Osteoblast (primary cell): ENCODE data around the gene AGT. TPM values are rescaled to one million over a fixed set of nuclear protein-coding genes. Genes with fewer than 3 reads are reported as not detected.

Experiments
- DNase-seq: peaks from one replicate; pipeline ENCODE4 v3.0.0; 2011; ENCODE audit warnings: low spot score, mixed read lengths; ENCODE audit not compliant: insufficient read length; ENCODE audit errors: missing footprints
- H2AFZ ChIP-seq: 2 replicates; pipeline ENCODE4 v1.6.0; 2011; ENCODE audit warnings: mild to moderate bottlenecking, low read length
- H3K27ac ChIP-seq: 2 replicates; pipeline ENCODE4 v1.5.1; 2011; ENCODE audit warnings: mild to moderate bottlenecking, low read depth, low read length, moderate library complexity
- H3K27me3 ChIP-seq: 2 replicates; pipeline ENCODE4 v1.6.0; 2012; ENCODE audit warnings: mild to moderate bottlenecking, control low read depth, inconsistent platforms, low read length, moderate library complexity; ENCODE audit not compliant: insufficient read depth
- H3K36me3 ChIP-seq: 2 replicates; pipeline ENCODE4 v1.5.1; 2011; ENCODE audit warnings: mild to moderate bottlenecking, low read length, control low read depth, moderate library complexity; ENCODE audit not compliant: insufficient read depth
- H3K4me1 ChIP-seq: 2 replicates; pipeline ENCODE4 v1.5.1; 2011; ENCODE audit warnings: mild to moderate bottlenecking, low read length, control low read depth, moderate library complexity; ENCODE audit not compliant: insufficient read depth
- H3K4me2 ChIP-seq: 2 replicates; pipeline ENCODE4 v1.6.0; 2011; ENCODE audit warnings: mild to moderate bottlenecking, low read length; ENCODE audit not compliant: insufficient read depth
- H3K4me3 ChIP-seq: fragments of 200-600 bp; sonication (generic); 3 replicates; pipeline ENCODE4 v1.5.1; 2012; ENCODE audit warnings: mild to moderate bottlenecking, low read length, inconsistent platforms; ENCODE audit not compliant: insufficient read depth
- H3K79me2 ChIP-seq: 2 replicates; pipeline ENCODE4 v1.6.0; 2012; ENCODE audit warnings: mild to moderate bottlenecking, low read length, control low read depth, inconsistent platforms; ENCODE audit not compliant: insufficient read depth
- H3K9me3 ChIP-seq: 2 replicates; pipeline ENCODE4 v1.5.1; 2011; ENCODE audit warnings: low read depth, low read length, control low read depth
- H4K20me1 ChIP-seq: 2 replicates; pipeline ENCODE4 v1.6.0; 2012; ENCODE audit warnings: mild to moderate bottlenecking, low read length, control low read depth; ENCODE audit not compliant: insufficient read depth
- total RNA-seq: library from RNA; depleted of rRNA; stranded (reverse); fragments of >200 nt; gene quantifications from 2 replicates; pipeline ENCODE4 v1.2.3, GENCODE V29; 2012
- TF ChIP-seq, protein P1 (sequence below): IDR thresholded peaks from 2 replicates; pipeline ENCODE4 v1.5.1; 2011; ENCODE audit warnings: mild to moderate bottlenecking, low read depth, low read length, moderate library complexity; ENCODE audit errors: extremely low read depth

AGT gene
- total RNA-seq = 1.5 and 6.2 TPM in 2 replicates

DNA sequence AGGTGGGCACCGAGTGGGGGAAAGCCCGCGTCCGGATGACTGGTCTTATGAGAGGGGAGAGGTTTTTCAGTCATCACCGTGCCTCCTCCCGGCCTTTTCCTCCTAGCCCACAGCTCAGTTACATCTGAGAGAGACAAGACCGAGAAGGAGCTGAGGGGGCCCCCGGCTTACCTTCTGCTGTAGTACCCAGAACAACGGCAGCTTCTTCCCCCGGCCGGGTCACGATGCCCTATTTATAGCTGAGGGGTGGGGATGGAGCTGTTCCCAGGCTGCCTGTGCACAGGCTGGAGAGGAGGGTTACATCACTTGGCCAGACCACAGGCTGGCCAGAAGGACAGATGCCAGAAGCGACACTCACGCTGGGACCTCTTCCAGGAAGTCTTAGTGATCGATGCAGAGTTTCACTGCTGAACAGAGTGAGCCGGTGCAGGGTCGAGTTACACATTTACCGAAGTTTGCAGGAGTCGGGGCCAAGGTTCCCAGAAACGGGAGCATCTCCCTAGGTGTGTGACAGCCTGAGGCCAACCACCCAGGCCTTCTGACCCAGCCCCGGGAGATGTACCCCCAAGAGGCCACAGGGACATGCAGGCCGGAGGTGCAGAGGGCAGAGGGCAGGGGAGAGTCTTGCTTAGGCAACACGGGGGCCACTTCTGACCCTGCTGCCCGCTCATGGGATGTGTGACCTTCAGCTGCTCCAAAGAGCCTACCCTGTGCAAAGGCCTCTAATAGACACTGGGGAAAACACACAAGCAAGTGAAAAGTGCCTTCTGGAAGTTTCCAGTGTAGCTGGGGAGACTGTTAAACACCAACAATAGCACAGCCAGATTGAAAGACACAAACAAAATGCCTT is at the start of gene AGT:
Gene AGT (minus strand): TSS at position 208 of the 850 bp plus-strand sequence. CDS start 3,299 bp downstream, outside the sequence.
- no peaks in the 10 kb centered on the region for H4K20me1 ChIP-seq

DNA sequence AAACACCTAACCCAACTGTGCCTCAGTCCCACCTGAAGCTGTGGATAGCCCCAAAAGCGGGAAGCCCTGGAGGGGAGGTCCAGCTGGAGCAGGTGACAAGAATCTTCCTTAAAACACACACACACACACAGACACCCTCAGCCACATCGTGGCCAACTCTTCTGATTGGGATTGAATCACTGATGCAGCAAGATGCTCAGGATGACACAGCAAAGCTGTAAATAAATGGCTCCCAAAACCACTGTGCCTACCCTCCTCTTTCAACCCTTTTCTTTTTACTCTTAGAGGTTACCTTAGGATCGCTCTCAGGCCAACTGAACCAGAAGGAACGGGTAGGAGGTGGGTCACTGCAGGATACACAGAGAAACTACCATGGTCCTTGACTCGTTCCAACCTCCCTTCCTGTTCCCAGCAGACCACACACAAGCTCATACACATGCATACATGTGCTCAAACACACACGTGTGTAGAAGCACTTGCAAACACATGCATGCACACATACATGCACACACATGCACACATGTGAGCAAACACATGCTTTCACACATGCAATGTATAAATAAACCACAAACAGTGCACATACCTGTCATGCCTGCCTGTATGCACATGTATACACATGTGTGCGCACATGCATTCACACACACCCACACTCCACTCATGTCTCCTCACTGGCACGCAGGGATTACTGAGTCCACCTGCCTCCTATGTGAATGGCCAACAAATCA is 47.7 kb upstream of the AGT start:
- Histone ChIP-seq H3K36me3 (no peaks in the 10 kb centered on the region), H3K4me2 (no peak overlapping the region), H4K20me1 (no peaks in the 10 kb centered on the region), H3K9me3 (no peaks in the 10 kb centered on the region), H3K4me1 (no peaks in the 10 kb centered on the region), H3K27ac (no peak overlapping the region), H2AFZ (no peak overlapping the region), H3K27me3 (peaks cover 11% of the 10 kb centered on the region), H3K4me3 (no peak overlapping the region), H3K79me2 (no peaks in the 10 kb centered on the region)
- TF ChIP-seq, protein P1, sequence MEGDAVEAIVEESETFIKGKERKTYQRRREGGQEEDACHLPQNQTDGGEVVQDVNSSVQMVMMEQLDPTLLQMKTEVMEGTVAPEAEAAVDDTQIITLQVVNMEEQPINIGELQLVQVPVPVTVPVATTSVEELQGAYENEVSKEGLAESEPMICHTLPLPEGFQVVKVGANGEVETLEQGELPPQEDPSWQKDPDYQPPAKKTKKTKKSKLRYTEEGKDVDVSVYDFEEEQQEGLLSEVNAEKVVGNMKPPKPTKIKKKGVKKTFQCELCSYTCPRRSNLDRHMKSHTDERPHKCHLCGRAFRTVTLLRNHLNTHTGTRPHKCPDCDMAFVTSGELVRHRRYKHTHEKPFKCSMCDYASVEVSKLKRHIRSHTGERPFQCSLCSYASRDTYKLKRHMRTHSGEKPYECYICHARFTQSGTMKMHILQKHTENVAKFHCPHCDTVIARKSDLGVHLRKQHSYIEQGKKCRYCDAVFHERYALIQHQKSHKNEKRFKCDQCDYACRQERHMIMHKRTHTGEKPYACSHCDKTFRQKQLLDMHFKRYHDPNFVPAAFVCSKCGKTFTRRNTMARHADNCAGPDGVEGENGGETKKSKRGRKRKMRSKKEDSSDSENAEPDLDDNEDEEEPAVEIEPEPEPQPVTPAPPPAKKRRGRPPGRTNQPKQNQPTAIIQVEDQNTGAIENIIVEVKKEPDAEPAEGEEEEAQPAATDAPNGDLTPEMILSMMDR = no peak
- no peak for DNase-seq

More for the DNA sequence above, at the start of gene AGT:
- H3K36me3 ChIP-seq = no peaks in the 10 kb centered on the region
- peak within 1 kb of the TSS; percentile 78 for H3K4me2 ChIP-seq
- peaks cover 11% of the 10 kb centered on the region for H3K4me1 ChIP-seq
- TF ChIP-seq, protein P1 = no peak
- H3K9me3 ChIP-seq = no peaks in the 10 kb centered on the region
- no peaks in the 10 kb centered on the region for H3K27me3 ChIP-seq
- no peaks in the 10 kb centered on the region for H3K79me2 ChIP-seq
- peak within 1 kb of the TSS; percentile 63 for H2AFZ ChIP-seq
- DNase-seq = peak; percentile 91
- H3K4me3 ChIP-seq = peak within 1 kb of the TSS; percentile 45
- H3K27ac ChIP-seq = peak within 1 kb of the TSS; percentile 41

DNA sequence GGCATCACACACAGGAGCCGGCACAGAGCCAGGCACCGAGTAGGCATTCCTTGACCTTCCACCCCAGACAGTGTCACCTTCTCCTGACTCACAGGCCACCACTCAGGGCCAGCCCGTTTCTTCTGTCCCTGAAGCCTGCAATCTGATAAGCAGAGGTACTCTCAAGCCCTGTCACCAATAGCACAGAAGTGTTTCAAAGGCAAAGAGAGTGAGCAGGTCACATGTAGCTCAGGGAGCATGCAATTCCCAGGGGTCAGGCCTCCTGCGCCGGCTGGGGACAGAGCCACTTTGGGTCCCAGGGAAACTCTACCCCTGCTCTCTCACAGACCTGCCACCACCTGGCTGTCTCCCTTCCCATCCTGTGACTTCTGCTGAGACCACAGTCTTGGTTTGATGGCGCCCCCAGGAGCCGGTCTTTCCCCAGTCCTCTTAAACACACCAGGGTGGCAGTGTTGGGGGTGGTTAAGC is 46.5 kb upstream of the AGT start:
- TF ChIP-seq, protein P1 = no peak
- no peaks in the 10 kb centered on the region for H3K9me3 ChIP-seq
- DNase-seq = no peak
- H3K4me2 ChIP-seq = no peak overlapping the region
- no peak overlapping the region for H3K4me3 ChIP-seq
- H3K36me3 ChIP-seq = no peaks in the 10 kb centered on the region
- no peaks in the 10 kb centered on the region for H4K20me1 ChIP-seq
- no peaks in the 10 kb centered on the region for H3K79me2 ChIP-seq
- no peaks in the 10 kb centered on the region for H3K4me1 ChIP-seq
- H3K27ac ChIP-seq = no peak overlapping the region
- no peak overlapping the region for H2AFZ ChIP-seq
- H3K27me3 ChIP-seq = peaks cover 11% of the 10 kb centered on the region
